Neuronal stem cell (in vitro differentiated cells): Measurements from ENCODE around the gene ELOVL7.

Experiments used
- DNase-seq: peaks from one replicate; pipeline ENCODE4 v3.0.0-alpha.2; 2013; ENCODE audit warnings: low spot score
- H2AFZ ChIP-seq: one replicate; pipeline ENCODE4 v1.6.1; 2013; ENCODE audit warnings: mild to moderate bottlenecking, low read length, inconsistent platforms
- H2AK5ac ChIP-seq: 2 replicates; pipeline ENCODE4 v1.6.1; 2013; ENCODE audit warnings: low read depth, mild to moderate bottlenecking, inconsistent platforms, low read length, moderate library complexity, mixed read lengths
- H2BK120ac ChIP-seq: 2 replicates; pipeline ENCODE4 v1.6.1; 2013; ENCODE audit warnings: low read depth, mild to moderate bottlenecking, inconsistent platforms, low read length, moderate library complexity, mixed read lengths
- H2BK12ac ChIP-seq: one replicate; pipeline ENCODE4 v1.6.1; 2013; ENCODE audit warnings: low read length, inconsistent platforms
- H2BK15ac ChIP-seq: 2 replicates; pipeline ENCODE4 v1.6.1; 2013; ENCODE audit warnings: mild to moderate bottlenecking, low read length, inconsistent platforms, mixed read lengths
- H2BK5ac ChIP-seq: one replicate; pipeline ENCODE4 v1.6.1; 2013; ENCODE audit warnings: inconsistent platforms, mild to moderate bottlenecking, low read length, moderate library complexity
- H3K14ac ChIP-seq: one replicate; pipeline ENCODE4 v1.6.1; 2013; ENCODE audit warnings: low read length, inconsistent platforms
- H3K18ac ChIP-seq: 2 replicates; pipeline ENCODE4 v1.6.1; 2013; ENCODE audit warnings: low read length, inconsistent platforms
- H3K23ac ChIP-seq: 2 replicates; pipeline ENCODE4 v1.6.1; 2013; ENCODE audit warnings: low read depth, mild to moderate bottlenecking, mixed read lengths, low read length, inconsistent platforms; ENCODE audit not compliant: poor library complexity
- H3K27ac ChIP-seq: replicated peaks from 3 replicates; pipeline ENCODE4 v1.5.1; 2013; ENCODE audit warnings: low read length, inconsistent platforms
- H3K27me3 ChIP-seq, 3 experiments: 2 replicates each; pipeline ENCODE4 v1.6.1; 2013; ENCODE audit warnings: low read length in 3 of 3, mild to moderate bottlenecking in 2 of 3, inconsistent platforms in 1 of 3, low read depth in 1 of 3, mixed read lengths in 1 of 3, moderate library complexity in 1 of 3; ENCODE audit not compliant: control insufficient read depth in 3 of 3, insufficient read depth in 3 of 3
- H3K36me3 ChIP-seq, 2 donors: replicated peaks in 1 of 2; 2 replicates each; pipeline ENCODE4 v1.6.1; 2013; ENCODE audit warnings: low read length in 2 of 2; ENCODE audit not compliant: control insufficient read depth in 2 of 2, insufficient read depth in 2 of 2
- H3K4ac ChIP-seq: 2 replicates; pipeline ENCODE4 v1.6.1; 2013; ENCODE audit warnings: inconsistent platforms, mild to moderate bottlenecking, low read length, moderate library complexity
- H3K4me1 ChIP-seq, 2 donors: 1 replicate in 1 of 2; 2 replicates in 1 of 2; pipeline ENCODE4 v1.6.1; 2013; ENCODE audit warnings: low read length in 2 of 2, low read depth in 1 of 2; ENCODE audit not compliant: control insufficient read depth in 2 of 2, insufficient read depth in 1 of 2
- H3K4me2 ChIP-seq: one replicate; pipeline ENCODE4 v1.6.1; 2013; ENCODE audit warnings: mild to moderate bottlenecking, low read length, inconsistent platforms; ENCODE audit not compliant: insufficient read depth, poor library complexity, severe bottlenecking
- H3K4me3 ChIP-seq, 2 donors: 2 replicates each; pipeline ENCODE4 v1.5.1; 2013; ENCODE audit warnings: low read length in 2 of 2, mild to moderate bottlenecking in 2 of 2, inconsistent platforms in 1 of 2, moderate library complexity in 1 of 2
- H3K79me1 ChIP-seq: one replicate; pipeline ENCODE4 v1.6.1; 2013; ENCODE audit warnings: low read depth, mild to moderate bottlenecking, inconsistent platforms, low read length, moderate library complexity
- H3K9ac ChIP-seq: one replicate; pipeline ENCODE4 v1.6.1; 2013; ENCODE audit warnings: mild to moderate bottlenecking, low read depth, low read length, inconsistent platforms; ENCODE audit not compliant: poor library complexity
- H3K9me3 ChIP-seq, 2 donors: replicated peaks in 1 of 2; 2 replicates each; pipeline versions ENCODE3 to v1.6.1; 2013; ENCODE audit warnings: low read length in 2 of 2, mild to moderate bottlenecking in 2 of 2, inconsistent platforms in 1 of 2, low read depth in 1 of 2, mixed read lengths in 1 of 2, moderate library complexity in 1 of 2; ENCODE audit not compliant: control insufficient read depth in 2 of 2, insufficient read depth in 1 of 2
- H4K8ac ChIP-seq: one replicate; pipeline ENCODE4 v1.6.1; 2013; ENCODE audit warnings: low read depth, mild to moderate bottlenecking, inconsistent platforms, low read length, moderate library complexity
- H4K91ac ChIP-seq: one replicate; pipeline ENCODE4 v1.6.1; 2013; ENCODE audit warnings: low read length, low read depth, mild to moderate bottlenecking, inconsistent platforms; ENCODE audit not compliant: poor library complexity
- WGBS, 2 donors: extraction: QIAGEN DNeasy Blood & Tissue Kit; methylation state at CpG; one replicate each; pipeline ENCODE4 v1.1.7; 2013; ENCODE audit warnings: missing lambda C conversion rate in 2 of 2, mixed read lengths in 1 of 2; ENCODE audit not compliant: insufficient read length in 2 of 2, insufficient replicate concordance in 1 of 2; ENCODE audit errors: extremely low coverage in 2 of 2; 5-methylcytosine and 5-hydroxymethylcytosine counted together

Gene ELOVL7

GRCh38 chr5:60812426-60812825, 31.6 kb downstream of the ELOVL7 start:
- Histone ChIP-seq H3K27ac (no peak overlapping the region), H4K8ac (no peak overlapping the region), H3K4me1 (no peaks in the 10 kb centered on the region), H2BK15ac (no peak overlapping the region), H2AFZ (no peak overlapping the region), H3K4ac (no peak overlapping the region), H3K36me3 (no peaks in the 10 kb centered on the region), H3K79me1 (no peaks in the 10 kb centered on the region), H2BK120ac (no peak overlapping the region), H2AK5ac (no peak overlapping the region), H3K4me3 (no peak overlapping the region), H3K9me3 (no peaks in the 10 kb centered on the region), H2BK5ac (no peak overlapping the region), H2BK12ac (no peak overlapping the region), H3K27me3 (no peaks in the 10 kb centered on the region), H3K4me2 (no peak overlapping the region), H3K9ac (no peak overlapping the region), H3K14ac (no peak overlapping the region), H4K91ac (no peak overlapping the region), H3K18ac (no peak overlapping the region), H3K23ac (no peak overlapping the region)
- DNase-seq = no peak

DNA sequence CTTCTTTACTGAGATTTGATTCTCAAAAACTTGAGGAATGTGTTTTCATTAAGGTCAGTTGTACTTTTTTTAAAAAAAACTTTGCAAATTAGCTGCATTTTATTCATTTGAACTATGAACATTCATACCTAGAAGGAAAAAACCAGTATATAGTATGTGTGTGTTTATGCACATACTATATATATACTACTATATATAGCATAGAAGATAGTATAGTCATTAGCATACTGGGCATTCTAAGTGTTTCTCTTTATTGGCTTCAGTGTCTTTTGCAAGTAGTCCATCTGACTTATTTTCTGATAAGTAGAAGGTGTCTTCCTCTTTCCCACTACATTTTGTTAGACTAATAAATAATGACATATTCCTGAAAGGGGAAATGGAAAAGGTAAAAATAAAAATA, 33.0 kb downstream of the ELOVL7 start:
- Histone ChIP-seq H3K36me3 (no peaks in the 10 kb centered on the region), H3K18ac (no peak overlapping the region), H3K4me3 (no peak overlapping the region), H3K9ac (no peak overlapping the region), H3K27me3 (no peaks in the 10 kb centered on the region), H4K8ac (no peak overlapping the region), H2AFZ (no peak overlapping the region), H2BK12ac (no peak overlapping the region), H3K23ac (no peak overlapping the region), H2BK120ac (no peak overlapping the region), H3K79me1 (no peaks in the 10 kb centered on the region), H2BK15ac (no peak overlapping the region), H3K27ac (no peak overlapping the region), H3K4ac (no peak overlapping the region), H3K14ac (no peak overlapping the region), H3K4me1 (no peaks in the 10 kb centered on the region), H2BK5ac (no peak overlapping the region), H4K91ac (no peak overlapping the region), H3K4me2 (no peak overlapping the region), H2AK5ac (no peak overlapping the region), H3K9me3 (no peaks in the 10 kb centered on the region)
- DNase-seq = no peak

- Histone ChIP-seq H4K8ac (no peak overlapping the region), H3K14ac (no peak overlapping the region), H3K27ac (no peak overlapping the region), H2AK5ac (no peak overlapping the region), H3K18ac (no peak overlapping the region), H2BK15ac (no peak overlapping the region), H3K36me3 (no peaks in the 10 kb centered on the region), H3K4ac (no peak overlapping the region), H3K23ac (no peak overlapping the region), H3K4me2 (no peak overlapping the region), H3K9ac (no peak overlapping the region), H3K27me3 (no peaks in the 10 kb centered on the region), H2BK12ac (no peak overlapping the region), H2BK5ac (no peak overlapping the region), H2BK120ac (no peak overlapping the region), H4K91ac (no peak overlapping the region), H3K4me1 (no peaks in the 10 kb centered on the region), H3K9me3 (no peaks in the 10 kb centered on the region), H3K79me1 (no peaks in the 10 kb centered on the region), H2AFZ (no peak overlapping the region), H3K4me3 (no peak overlapping the region)
- WGBS, 2 donors = no CpG with 5 or more reads among the region's 2 CpGs
- DNase-seq = no peak
These were observed 33.5 kb downstream of the ELOVL7 start for GRCh38 chr5:60810438-60811085.

- no peak overlapping the region for H4K91ac ChIP-seq
- no peaks in the 10 kb centered on the region for H3K27me3 ChIP-seq
- H3K4ac ChIP-seq = no peak overlapping the region
- H3K4me1 ChIP-seq = no peaks in the 10 kb centered on the region
- WGBS, 2 donors = no CpG with 5 or more reads among the region's 1 CpG
- no peak for DNase-seq
- no peak overlapping the region for H3K4me3 ChIP-seq
- no peak overlapping the region for H3K14ac ChIP-seq
- no peak overlapping the region for H2AK5ac ChIP-seq
- no peaks in the 10 kb centered on the region for H3K79me1 ChIP-seq
- H3K36me3 ChIP-seq = no peaks in the 10 kb centered on the region
- H3K4me2 ChIP-seq = no peak overlapping the region
- no peaks in the 10 kb centered on the region for H3K9me3 ChIP-seq
- H3K27ac ChIP-seq = no peak overlapping the region
- no peak overlapping the region for H2AFZ ChIP-seq
- no peak overlapping the region for H4K8ac ChIP-seq
- H2BK120ac ChIP-seq = no peak overlapping the region
- H3K9ac ChIP-seq = no peak overlapping the region
- no peak overlapping the region for H3K18ac ChIP-seq
- no peak overlapping the region for H2BK5ac ChIP-seq
- H3K23ac ChIP-seq = no peak overlapping the region
- H2BK12ac ChIP-seq = no peak overlapping the region
- no peak overlapping the region for H2BK15ac ChIP-seq
These were observed 34.1 kb downstream of the ELOVL7 start for GRCh38 chr5:60809891-60810425.
